ENCODE data around the gene MT1G.
"Not testable (repeated sequence)": the region's sequence is repeated elsewhere in the genome, so short reads cannot be mapped to it uniquely, and the experiment has no call there.

MT1G gene

DNA sequence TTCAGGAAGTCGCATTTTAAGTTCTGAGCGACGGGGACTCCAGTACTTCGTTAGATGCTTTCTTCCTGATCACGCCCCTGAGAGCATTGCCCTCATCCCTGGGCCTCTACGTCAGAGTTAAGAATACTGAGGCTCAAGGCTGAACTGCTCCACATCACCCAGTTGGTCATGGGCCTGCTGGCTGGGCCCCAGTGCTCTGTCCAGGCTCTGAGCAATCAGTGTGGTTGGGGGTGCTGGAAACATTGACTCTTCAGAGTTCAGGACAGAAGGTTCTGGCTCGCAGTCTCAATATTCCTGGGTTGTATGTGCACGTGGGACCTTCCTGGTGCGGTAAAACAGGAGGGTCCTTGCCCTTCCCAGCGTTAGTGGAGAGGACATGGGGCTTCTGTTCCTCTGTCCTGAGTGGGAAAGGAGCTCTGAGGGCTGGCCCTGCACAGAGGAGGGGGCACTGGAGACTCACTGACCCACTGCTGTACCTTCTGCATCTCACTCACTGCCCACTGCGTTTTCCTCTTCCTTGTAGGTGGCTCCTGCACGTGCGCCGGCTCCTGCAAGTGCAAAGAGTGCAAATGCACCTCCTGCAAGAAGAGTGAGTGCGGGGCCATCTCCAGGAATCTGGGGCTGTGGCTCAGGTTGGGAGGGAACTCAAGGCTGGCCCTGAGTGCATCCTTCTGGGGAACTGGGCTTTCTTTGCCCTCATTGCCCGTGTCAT is 41.8 kb downstream of the MT1G start:
- no peak for DNase-seq (ENCODE audit: low spot score)
- in situ Hi-C loops (cut with MboI; ENCODE audit: low sequenced_read_pairs, unreplicated experiment) = no loop called here
- TF ChIP-seq, protein P1, sequence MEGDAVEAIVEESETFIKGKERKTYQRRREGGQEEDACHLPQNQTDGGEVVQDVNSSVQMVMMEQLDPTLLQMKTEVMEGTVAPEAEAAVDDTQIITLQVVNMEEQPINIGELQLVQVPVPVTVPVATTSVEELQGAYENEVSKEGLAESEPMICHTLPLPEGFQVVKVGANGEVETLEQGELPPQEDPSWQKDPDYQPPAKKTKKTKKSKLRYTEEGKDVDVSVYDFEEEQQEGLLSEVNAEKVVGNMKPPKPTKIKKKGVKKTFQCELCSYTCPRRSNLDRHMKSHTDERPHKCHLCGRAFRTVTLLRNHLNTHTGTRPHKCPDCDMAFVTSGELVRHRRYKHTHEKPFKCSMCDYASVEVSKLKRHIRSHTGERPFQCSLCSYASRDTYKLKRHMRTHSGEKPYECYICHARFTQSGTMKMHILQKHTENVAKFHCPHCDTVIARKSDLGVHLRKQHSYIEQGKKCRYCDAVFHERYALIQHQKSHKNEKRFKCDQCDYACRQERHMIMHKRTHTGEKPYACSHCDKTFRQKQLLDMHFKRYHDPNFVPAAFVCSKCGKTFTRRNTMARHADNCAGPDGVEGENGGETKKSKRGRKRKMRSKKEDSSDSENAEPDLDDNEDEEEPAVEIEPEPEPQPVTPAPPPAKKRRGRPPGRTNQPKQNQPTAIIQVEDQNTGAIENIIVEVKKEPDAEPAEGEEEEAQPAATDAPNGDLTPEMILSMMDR (IDR thresholded peaks at IDR 0.05; ENCODE audit: borderline replicate concordance, control extremely low read depth, extremely low read depth, insufficient read depth, missing control alignments) = no peak

DNA sequence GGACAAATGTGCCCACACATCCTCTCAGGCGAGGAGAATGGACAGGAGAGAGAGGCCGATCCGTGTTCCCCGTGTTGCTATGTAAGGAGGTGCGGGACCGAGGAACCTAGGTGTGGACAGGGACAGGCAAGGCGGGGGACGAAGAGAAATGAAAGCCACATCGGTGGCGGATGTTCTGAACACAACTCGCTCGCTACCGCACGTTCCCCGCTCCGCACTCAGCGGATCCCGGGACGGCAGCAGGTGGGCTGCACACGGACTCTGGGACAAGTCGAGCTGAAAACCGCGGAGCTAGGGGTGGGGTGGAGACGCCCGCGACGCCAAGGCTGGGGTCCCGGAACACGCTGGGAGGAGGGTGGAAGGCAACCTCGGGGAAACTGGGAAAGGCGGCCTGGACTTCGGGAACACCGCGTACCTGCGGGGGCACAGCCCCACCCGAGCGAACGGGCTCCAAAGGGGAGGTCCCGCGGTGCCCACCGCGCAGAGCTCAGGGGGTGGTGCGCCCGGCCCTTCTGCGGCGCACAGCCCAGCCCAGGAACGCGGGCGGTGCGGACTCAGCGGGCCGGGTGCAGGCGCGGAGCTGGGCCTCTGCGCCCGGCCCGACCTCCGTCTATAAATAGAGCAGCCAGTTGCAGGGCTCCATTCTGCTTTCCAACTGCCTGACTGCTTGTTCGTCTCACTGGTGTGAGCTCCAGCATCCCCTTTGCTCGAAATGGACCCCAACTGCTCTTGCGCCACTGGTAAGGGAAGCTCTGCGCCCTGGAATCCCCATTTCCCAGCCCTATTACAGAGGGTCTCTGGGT is 42.5 kb downstream of the MT1G start, which contains the start of gene MT1E:
MT1E (plus strand) TSS at position 642 of the 803 bp plus-strand sequence; CDS start at position 713, 71 bp downstream.
- in situ Hi-C loops (cut with MboI; ENCODE audit: low sequenced_read_pairs, unreplicated experiment) = no loop called here
- TF ChIP-seq, protein P1 (IDR thresholded peaks at IDR 0.05; ENCODE audit: borderline replicate concordance, control extremely low read depth, extremely low read depth, insufficient read depth, missing control alignments) = no peak
- no peak for DNase-seq (ENCODE audit: low spot score)

DNA sequence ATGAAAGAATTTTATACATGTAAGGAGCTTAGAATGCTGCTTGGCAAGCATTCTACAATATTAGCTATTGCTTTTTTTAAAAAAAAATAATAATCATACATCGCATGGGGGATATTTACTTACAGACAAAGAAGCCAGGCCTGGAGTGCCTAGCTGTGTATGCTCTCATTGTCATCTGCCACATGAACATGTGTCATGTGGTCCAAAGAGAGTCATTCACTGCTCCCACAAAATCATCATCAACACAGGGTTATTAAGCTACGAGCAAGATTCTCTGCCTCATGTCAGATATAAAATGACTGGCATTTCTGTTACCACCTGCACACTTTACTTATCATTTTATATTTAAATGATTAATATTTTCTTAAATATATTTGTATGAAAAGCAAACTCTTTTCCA is 44.2 kb downstream of the MT1G start:
- no peak for DNase-seq (ENCODE audit: low spot score)
- in situ Hi-C loops (cut with MboI; ENCODE audit: low sequenced_read_pairs, unreplicated experiment) = no loop called here
- TF ChIP-seq, protein P1 (IDR thresholded peaks at IDR 0.05; ENCODE audit: borderline replicate concordance, control extremely low read depth, extremely low read depth, insufficient read depth, missing control alignments) = no peak

DNA sequence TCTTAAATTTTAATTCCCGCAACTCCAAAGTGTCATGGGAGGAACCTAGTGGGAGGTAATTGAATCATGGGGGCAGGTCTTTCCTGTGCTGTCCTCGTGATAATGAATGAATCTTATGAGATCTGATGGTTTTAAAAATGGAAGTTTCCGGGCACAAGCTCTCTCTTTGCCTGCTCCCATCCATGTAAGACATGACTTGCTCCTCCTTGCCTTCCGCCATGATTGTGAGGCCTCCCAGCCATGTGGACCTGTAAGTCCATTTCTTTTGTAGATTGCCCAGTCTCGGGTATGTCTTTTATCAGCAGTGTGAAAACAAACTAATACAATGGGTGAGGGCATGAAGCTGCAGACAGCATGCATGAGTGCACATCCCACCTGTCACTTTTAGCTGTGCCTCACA is 44.7 kb downstream of the MT1G start:
- DNase-seq (ENCODE audit: low spot score); in situ Hi-C loops (cut with MboI; ENCODE audit: low sequenced_read_pairs, unreplicated experiment): not testable (repeated sequence)

DNA sequence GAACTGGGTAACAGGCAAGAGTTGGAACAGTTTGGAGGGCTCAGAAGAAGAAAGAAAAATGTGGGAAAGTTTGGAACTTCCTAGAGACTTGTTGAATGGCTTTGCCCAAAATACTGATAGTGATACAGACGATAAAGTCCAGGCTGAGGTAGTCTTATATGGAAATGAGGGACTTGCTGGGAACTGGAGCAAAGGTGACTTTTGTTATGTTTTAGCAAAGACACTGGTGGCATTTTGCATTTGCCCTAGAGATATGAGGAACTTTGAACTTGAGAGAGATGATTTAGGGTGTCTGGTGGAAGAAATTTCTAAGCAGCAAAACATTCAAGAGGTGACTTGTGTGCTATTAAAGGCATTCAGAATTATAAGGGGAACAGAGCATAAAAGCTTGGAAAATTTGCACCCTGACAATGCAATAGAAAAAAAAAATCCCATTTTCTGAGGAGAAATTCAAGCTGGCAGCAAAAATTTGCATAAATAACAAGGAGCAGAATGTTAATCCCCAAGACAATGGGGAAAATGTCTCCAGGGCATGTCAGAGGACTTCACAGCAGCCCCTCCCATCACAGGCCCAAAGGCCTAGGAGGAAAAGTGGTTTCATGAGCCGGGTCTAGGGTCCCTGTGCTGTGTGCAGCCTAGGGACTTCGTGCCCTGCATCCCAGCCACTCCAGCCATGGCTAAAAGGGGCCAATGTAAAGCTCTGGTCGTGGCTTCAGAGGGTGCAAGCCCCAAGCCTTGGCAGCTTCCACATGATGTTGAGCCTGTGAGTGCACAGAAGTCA is 46.0 kb downstream of the MT1G start:
- in situ Hi-C loops (cut with MboI; ENCODE audit: low sequenced_read_pairs, unreplicated experiment); DNase-seq (ENCODE audit: low spot score): not testable (repeated sequence)

DNA sequence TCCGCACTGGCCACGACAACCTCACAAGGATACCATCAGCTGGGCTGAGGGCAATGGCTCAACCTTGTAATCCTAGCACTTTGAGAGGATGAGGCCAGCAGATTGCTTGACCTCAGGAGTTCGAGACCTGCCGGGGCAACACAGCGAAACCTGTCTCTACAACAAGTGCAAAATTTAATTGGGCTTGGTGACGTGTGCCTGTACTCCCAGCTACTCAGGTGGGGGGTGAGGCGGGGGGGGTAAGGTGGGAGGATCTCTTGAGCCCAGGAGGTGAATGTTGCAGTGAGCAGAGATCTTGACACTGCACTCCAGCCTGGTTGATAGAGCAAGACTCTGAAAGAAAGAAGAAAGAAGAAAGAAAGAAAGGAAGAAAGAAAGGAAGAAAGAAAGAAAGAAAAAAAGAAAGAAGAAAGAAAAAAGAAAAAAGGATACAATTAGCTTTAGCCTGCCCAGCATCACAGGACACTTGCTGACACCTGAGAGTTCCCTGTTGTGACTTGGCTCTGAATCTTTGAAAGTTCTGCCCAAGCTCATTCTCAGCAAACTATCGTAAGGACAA is 47.4 kb downstream of the MT1G start:
- in situ Hi-C loops (cut with MboI; ENCODE audit: low sequenced_read_pairs, unreplicated experiment) = no loop called here
- TF ChIP-seq, protein P1 (IDR thresholded peaks at IDR 0.05; ENCODE audit: borderline replicate concordance, control extremely low read depth, extremely low read depth, insufficient read depth, missing control alignments) = no peak
- no peak for DNase-seq (ENCODE audit: low spot score)

DNA sequence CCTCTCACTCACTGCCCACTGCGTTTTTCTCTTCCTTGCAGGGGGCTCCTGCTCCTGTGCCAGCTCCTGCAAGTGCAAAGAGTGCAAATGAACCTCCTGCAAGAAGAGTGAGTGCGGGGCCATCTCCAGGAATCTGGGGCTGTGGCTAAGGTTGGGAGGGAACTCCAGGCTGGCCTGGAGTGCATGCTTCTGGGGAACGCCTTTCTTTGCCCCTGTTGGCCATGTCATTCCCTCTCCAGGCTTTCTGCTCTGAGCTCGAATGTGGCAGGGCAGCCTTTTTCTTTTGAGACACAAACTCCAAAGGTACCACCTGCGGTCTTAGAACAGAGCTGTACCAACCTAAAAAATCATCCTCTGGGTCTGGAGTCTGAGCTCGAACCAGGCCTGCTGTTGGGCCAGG is 49.7 kb downstream of the MT1G start:
- in situ Hi-C loops (cut with MboI; ENCODE audit: low sequenced_read_pairs, unreplicated experiment) = no loop called here
- TF ChIP-seq, protein P1 (IDR thresholded peaks at IDR 0.05; ENCODE audit: borderline replicate concordance, control extremely low read depth, extremely low read depth, insufficient read depth, missing control alignments) = no peak
- DNase-seq (ENCODE audit: low spot score) = no peak

All from GM13976 (cell line).